Activated T-cell treated with anti-CD3 and anti-CD28 coated beads, Interleukin-2, amount 50 U/mL, for 24 hours (primary cell): ENCODE data around the gene CDYL2.

Source experiments
- DNase-seq: peaks from one replicate; pipeline ENCODE4 v3.0.0-alpha.2; 2020
- H3K27ac Mint-ChIP-seq: 2 replicates; pipeline ENCODE4 v1.8.0; 2020; ENCODE audit warnings: mild to moderate bottlenecking, mixed read lengths
- H3K27me3 Mint-ChIP-seq: 2 replicates; pipeline ENCODE4 v1.8.0; 2020; ENCODE audit warnings: mixed read lengths
- H3K36me3 Mint-ChIP-seq: 2 replicates; pipeline ENCODE4 v1.8.0; 2020; ENCODE audit warnings: low read depth, mixed read lengths
- H3K4me1 Mint-ChIP-seq: 2 replicates; pipeline ENCODE4 v1.8.0; 2020; ENCODE audit warnings: low read depth, mixed read lengths
- H3K4me3 Mint-ChIP-seq: 2 replicates; pipeline ENCODE4 v1.8.0; 2020; ENCODE audit warnings: mild to moderate bottlenecking, moderate library complexity, mixed read lengths
- H3K9me3 Mint-ChIP-seq: 2 replicates; pipeline ENCODE4 v1.8.0; 2020; ENCODE audit warnings: mixed read lengths

Gene CDYL2

DNA sequence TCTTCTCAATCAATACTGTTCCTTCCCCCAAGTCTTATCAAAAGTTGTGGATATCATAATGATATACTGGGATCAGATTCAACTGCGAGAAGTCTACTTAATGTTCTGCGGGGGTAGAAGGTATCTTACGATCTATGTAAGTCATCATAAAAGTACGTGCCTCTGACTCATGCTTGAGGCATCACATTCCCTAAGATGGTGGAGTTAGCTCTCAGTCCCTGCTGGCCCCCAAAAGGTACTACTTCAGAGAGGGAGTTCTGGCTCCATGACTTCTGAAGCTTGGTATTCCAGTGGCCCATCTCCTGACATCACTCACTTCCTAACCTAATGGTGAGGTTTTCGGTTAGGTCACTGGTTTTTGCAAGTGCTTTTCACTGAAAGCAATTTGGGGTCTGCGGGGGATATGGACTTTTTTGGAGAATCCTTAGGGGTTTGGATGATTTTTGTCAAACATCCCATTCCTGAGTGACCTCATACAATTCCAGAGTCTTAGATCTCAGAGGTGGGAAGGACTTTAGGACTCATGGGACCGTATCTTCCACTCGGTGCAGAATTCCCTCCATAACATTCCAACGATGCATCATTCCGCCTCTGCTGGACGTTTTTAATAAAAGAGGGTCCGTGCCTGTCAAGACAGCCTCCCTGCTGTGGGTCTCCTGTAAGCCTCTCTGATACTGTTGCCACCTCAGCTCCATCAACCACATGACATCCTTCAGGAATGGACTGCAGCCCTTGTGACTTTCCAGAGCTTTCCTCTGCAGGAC is 189.3 kb downstream of the CDYL2 start:
- H3K4me3 Mint-ChIP-seq = no peak overlapping the region
- peaks cover 20% of the 10 kb centered on the region for H3K36me3 Mint-ChIP-seq
- DNase-seq = no peak
- no peaks in the 10 kb centered on the region for H3K27me3 Mint-ChIP-seq
- H3K9me3 Mint-ChIP-seq = no peaks in the 10 kb centered on the region
- no peak overlapping the region for H3K27ac Mint-ChIP-seq
- no peaks in the 10 kb centered on the region for H3K4me1 Mint-ChIP-seq

- Mint-ChIP-seq H3K4me1 (no peaks in the 10 kb centered on the region), H3K27ac (no peak overlapping the region), H3K36me3 (peaks cover 27% of the 10 kb centered on the region), H3K9me3 (no peaks in the 10 kb centered on the region), H3K27me3 (no peaks in the 10 kb centered on the region), H3K4me3 (no peak overlapping the region)
- DNase-seq = no peak
These were observed 191.9 kb downstream of the CDYL2 start for GRCh38 chr16:80612461-80613017.

DNA sequence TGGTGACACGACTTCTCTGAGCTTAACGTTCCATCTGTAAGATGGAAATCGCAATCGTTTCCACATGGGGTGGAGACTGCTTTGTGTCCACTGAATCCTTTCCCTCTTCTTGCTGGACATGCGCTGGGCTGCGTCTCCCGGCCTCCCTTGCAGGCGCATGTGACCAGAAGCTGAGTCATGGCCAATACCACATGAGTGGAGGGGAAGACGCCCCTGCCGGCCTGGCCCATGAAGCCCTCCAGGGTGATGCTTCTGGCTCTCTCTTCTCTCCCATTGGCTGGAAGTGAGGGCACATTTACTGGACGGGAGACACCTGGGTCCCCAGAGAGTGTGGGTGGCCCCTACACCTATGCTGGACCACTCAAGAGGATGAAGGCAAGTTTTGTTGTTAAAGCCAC is 192.5 kb downstream of the CDYL2 start:
- no peak overlapping the region for H3K4me3 Mint-ChIP-seq
- peaks cover under 1% of the 10 kb centered on the region for H3K4me1 Mint-ChIP-seq
- H3K27ac Mint-ChIP-seq = no peak overlapping the region
- H3K36me3 Mint-ChIP-seq = peaks cover 30% of the 10 kb centered on the region
- no peak for DNase-seq
- H3K9me3 Mint-ChIP-seq = peaks cover 2% of the 10 kb centered on the region
- no peaks in the 10 kb centered on the region for H3K27me3 Mint-ChIP-seq

GRCh38 chr16:80611171-80611929 is 193.0 kb downstream of the CDYL2 start:
- DNase-seq = no peak
- H3K4me3 Mint-ChIP-seq = no peak overlapping the region
- peaks cover 7% of the 10 kb centered on the region for H3K9me3 Mint-ChIP-seq
- H3K27ac Mint-ChIP-seq = no peak overlapping the region
- H3K4me1 Mint-ChIP-seq = peaks cover 7% of the 10 kb centered on the region
- peaks cover 35% of the 10 kb centered on the region for H3K36me3 Mint-ChIP-seq
- H3K27me3 Mint-ChIP-seq = no peaks in the 10 kb centered on the region

- Mint-ChIP-seq H3K27ac (no peak overlapping the region), H3K4me3 (no peak overlapping the region), H3K4me1 (peaks cover 11% of the 10 kb centered on the region), H3K9me3 (peaks cover 10% of the 10 kb centered on the region), H3K36me3 (peaks cover 42% of the 10 kb centered on the region), H3K27me3 (no peaks in the 10 kb centered on the region)
- DNase-seq = no peak
These were observed 193.8 kb downstream of the CDYL2 start for GRCh38 chr16:80610481-80611156.

DNA sequence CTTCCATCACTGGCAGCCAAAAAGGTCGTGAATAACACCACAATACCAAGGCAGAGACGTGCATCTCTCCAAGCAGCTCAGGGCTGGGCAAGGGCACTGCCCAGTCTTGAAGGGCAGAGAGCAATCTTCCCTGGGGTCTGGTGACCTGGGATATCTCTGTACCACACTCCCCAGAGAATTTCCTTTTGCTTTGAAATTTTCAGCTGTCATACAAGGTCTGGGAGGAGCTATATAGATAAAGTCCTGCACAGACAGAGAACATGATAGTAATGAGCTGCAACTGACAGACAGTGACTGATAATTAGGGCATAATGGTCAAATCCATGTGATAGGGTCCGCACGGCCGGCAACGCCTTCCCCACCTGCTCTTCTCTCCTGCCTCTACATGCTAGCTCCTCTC is 195.5 kb downstream of the CDYL2 start:
- Mint-ChIP-seq H3K27me3 (no peaks in the 10 kb centered on the region), H3K36me3 (peaks cover 50% of the 10 kb centered on the region), H3K4me3 (no peak overlapping the region), H3K27ac (no peak overlapping the region), H3K9me3 (peaks cover 10% of the 10 kb centered on the region), H3K4me1 (peaks cover 16% of the 10 kb centered on the region)
- DNase-seq = no peak

- Mint-ChIP-seq H3K4me3 (no peak overlapping the region), H3K9me3 (peaks cover 10% of the 10 kb centered on the region), H3K27me3 (no peaks in the 10 kb centered on the region), H3K36me3 (peaks cover 50% of the 10 kb centered on the region), H3K4me1 (peaks cover 17% of the 10 kb centered on the region), H3K27ac (no peak overlapping the region)
- DNase-seq = no peak
These were observed 197.2 kb downstream of the CDYL2 start for GRCh38 chr16:80607204-80607603.

- Mint-ChIP-seq H3K4me1 (peaks cover 25% of the 10 kb centered on the region), H3K27me3 (no peaks in the 10 kb centered on the region), H3K4me3 (no peak overlapping the region), H3K36me3 (peaks cover 45% of the 10 kb centered on the region), H3K9me3 (peaks cover 10% of the 10 kb centered on the region), H3K27ac (no peak overlapping the region)
- no peak for DNase-seq
These were observed 198.1 kb downstream of the CDYL2 start for GRCh38 chr16:80606221-80606766.

DNA sequence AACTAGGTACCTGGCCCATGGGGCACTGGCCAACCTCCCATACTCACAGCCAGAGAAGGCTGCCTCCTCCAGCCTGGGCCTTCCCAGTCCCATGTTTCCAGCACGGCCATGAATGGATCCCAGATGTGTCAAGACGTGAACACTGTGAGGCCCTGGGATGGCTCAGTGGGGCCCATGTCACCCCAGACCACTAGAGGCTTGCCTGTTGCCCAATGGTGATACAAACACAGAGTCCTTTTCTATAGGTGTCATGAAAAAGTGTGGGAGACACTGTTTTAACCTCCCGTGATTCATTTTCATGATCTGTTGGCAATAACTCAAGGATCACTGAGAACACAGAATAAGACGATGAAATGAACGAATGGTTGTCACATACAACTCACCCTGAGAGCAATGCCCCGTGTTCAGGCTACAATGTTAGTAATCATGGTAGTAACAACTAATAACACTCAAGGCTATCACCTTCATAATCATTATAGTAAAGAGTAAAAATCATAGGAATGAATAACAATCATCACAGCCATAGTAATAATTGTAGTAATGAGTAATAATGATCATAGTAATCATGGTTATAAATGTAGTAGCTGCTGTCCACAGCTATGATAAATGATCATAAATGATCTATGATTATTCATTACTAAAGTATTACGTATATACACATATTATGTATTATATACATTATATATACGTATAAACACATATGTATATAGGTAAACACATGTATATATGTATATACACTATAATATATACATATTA is 199.6 kb downstream of the CDYL2 start:
- Mint-ChIP-seq H3K4me1 (peaks cover 28% of the 10 kb centered on the region), H3K27ac (peak overlapping the region; percentile 26), H3K36me3 (peaks cover 45% of the 10 kb centered on the region), H3K4me3 (no peak overlapping the region), H3K27me3 (no peaks in the 10 kb centered on the region), H3K9me3 (peaks cover 10% of the 10 kb centered on the region)
- DNase-seq = no peak

GRCh38 chr16:80602894-80603293 is 201.5 kb downstream of the CDYL2 start:
- H3K27ac Mint-ChIP-seq = no peak overlapping the region
- DNase-seq = no peak
- peaks cover 28% of the 10 kb centered on the region for H3K4me1 Mint-ChIP-seq
- peaks cover 10% of the 10 kb centered on the region for H3K9me3 Mint-ChIP-seq
- H3K4me3 Mint-ChIP-seq = no peak overlapping the region
- H3K27me3 Mint-ChIP-seq = no peaks in the 10 kb centered on the region
- H3K36me3 Mint-ChIP-seq = peaks cover 35% of the 10 kb centered on the region

DNA sequence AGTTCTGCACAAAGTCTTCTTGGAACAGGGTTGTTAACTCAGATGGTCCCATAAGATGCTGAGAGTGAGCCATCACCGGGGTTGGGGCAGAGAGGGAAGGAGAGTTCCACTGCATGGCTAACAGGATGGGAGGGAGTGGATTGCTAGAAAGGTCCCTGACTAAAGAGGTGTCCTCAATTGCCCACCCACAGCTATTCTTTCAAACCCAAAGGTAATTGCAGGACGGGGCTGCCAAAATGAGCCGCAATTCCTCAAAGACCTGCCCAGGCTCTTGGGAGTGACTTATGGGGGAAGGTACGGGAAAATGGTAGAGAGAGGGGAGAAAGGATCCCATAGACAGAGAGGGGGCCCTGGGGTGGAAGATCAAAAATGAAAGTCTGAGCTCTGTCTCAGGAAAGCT is 203.2 kb downstream of the CDYL2 start:
- H3K4me3 Mint-ChIP-seq = no peak overlapping the region
- H3K27ac Mint-ChIP-seq = no peak overlapping the region
- peaks cover 20% of the 10 kb centered on the region for H3K36me3 Mint-ChIP-seq
- no peaks in the 10 kb centered on the region for H3K27me3 Mint-ChIP-seq
- peaks cover 20% of the 10 kb centered on the region for H3K4me1 Mint-ChIP-seq
- no peak for DNase-seq
- H3K9me3 Mint-ChIP-seq = peaks cover 7% of the 10 kb centered on the region

- H3K9me3 Mint-ChIP-seq = peaks cover 9% of the 10 kb centered on the region
- no peak overlapping the region for H3K4me3 Mint-ChIP-seq
- peaks cover 10% of the 10 kb centered on the region for H3K36me3 Mint-ChIP-seq
- H3K27me3 Mint-ChIP-seq = no peaks in the 10 kb centered on the region
- peaks cover 13% of the 10 kb centered on the region for H3K4me1 Mint-ChIP-seq
- DNase-seq = no peak
- no peak overlapping the region for H3K27ac Mint-ChIP-seq
These were observed 204.9 kb downstream of the CDYL2 start for GRCh38 chr16:80599466-80599865.

GRCh38 chr16:80596507-80597207 is 207.7 kb downstream of the CDYL2 start:
- peaks cover 11% of the 10 kb centered on the region for H3K9me3 Mint-ChIP-seq
- H3K36me3 Mint-ChIP-seq = peaks cover 2% of the 10 kb centered on the region
- no peak for DNase-seq
- no peak overlapping the region for H3K27ac Mint-ChIP-seq
- H3K4me1 Mint-ChIP-seq = peaks cover 15% of the 10 kb centered on the region
- H3K4me3 Mint-ChIP-seq = no peak overlapping the region
- peaks cover 8% of the 10 kb centered on the region for H3K27me3 Mint-ChIP-seq
